Measurements from ENCODE around the gene OR2S2. TPM values are rescaled to one million over a fixed set of nuclear protein-coding genes. Genes with fewer than 3 reads are reported as not detected.
"Not testable (repeated sequence)": the region's sequence is repeated elsewhere in the genome, so short reads cannot be mapped to it uniquely, and the experiment has no call there.

Gene OR2S2
- total RNA-seq, 4 donors from 2014 or later = not detected

- Histone ChIP-seq H3K4me1 (no peaks in the 10 kb centered on the region), H3K36me3 (no peaks in the 10 kb centered on the region), H3K9me3 (no peaks in the 10 kb centered on the region), H3K4me3 (no peak overlapping the region), H3K27ac (no peak overlapping the region), H3K27me3 (no peaks in the 10 kb centered on the region)
- ATAC-seq (no peak), DNase-seq (no peak)
- TF ChIP-seq POLR2A (IDR thresholded peaks at IDR 0.05) (no peak), CTCF (IDR thresholded peaks at IDR 0.05 in 4 of 5, conservative IDR thresholded peaks at IDR 0.05 in 1 of 5) (no peak)
- in situ Hi-C loops (cut with MboI; ENCODE audit: low sequenced_read_pairs in 4 of 4) = no loop called here
- intact Hi-C loops (cut with DNase I; ENCODE audit: low total_unique reads) = no loop called here
Observed at GRCh38 chr9:35938474-35939356, 19.2 kb downstream of the OR2S2 start.

- in situ Hi-C loops (cut with MboI; ENCODE audit: low sequenced_read_pairs in 4 of 4) = no loop called here
- Histone ChIP-seq H3K27me3 (no peaks in the 10 kb centered on the region), H3K4me1 (no peaks in the 10 kb centered on the region), H3K9me3 (no peaks in the 10 kb centered on the region), H3K4me3 (no peak overlapping the region), H3K36me3 (no peaks in the 10 kb centered on the region), H3K27ac (no peak overlapping the region)
- no peak for ATAC-seq
- no peak for DNase-seq
- TF ChIP-seq POLR2A (IDR thresholded peaks at IDR 0.05) (no peak), CTCF (IDR thresholded peaks at IDR 0.05 in 4 of 5, conservative IDR thresholded peaks at IDR 0.05 in 1 of 5) (no peak)
- intact Hi-C loops (cut with DNase I; ENCODE audit: low total_unique reads) = no loop called here
Observed at GRCh38 chr9:35937227-35937626, 20.7 kb downstream of the OR2S2 start.

- no peak for ATAC-seq
- no peak for DNase-seq
- H3K9me3 ChIP-seq = no peaks in the 10 kb centered on the region
- no peak for TF ChIP-seq CTCF (IDR thresholded peaks at IDR 0.05 in 4 of 5, conservative IDR thresholded peaks at IDR 0.05 in 1 of 5)
- TF ChIP-seq POLR2A (IDR thresholded peaks at IDR 0.05) = no peak
- intact Hi-C loops (cut with DNase I; ENCODE audit: low total_unique reads) = no loop called here
- no peaks in the 10 kb centered on the region for H3K4me1 ChIP-seq
- no peaks in the 10 kb centered on the region for H3K27me3 ChIP-seq
- H3K36me3 ChIP-seq = no peaks in the 10 kb centered on the region
- in situ Hi-C loops (cut with MboI; ENCODE audit: low sequenced_read_pairs in 4 of 4) = no loop called here
- no peak overlapping the region for H3K4me3 ChIP-seq
- H3K27ac ChIP-seq = no peak overlapping the region
Observed at GRCh38 chr9:35935755-35936509, 22.0 kb downstream of the OR2S2 start.

GRCh38 chr9:35935261-35935660, 22.7 kb downstream of the OR2S2 start:
- Histone ChIP-seq H3K4me3 (no peak overlapping the region), H3K4me1 (no peaks in the 10 kb centered on the region), H3K27ac (no peak overlapping the region), H3K9me3 (no peaks in the 10 kb centered on the region), H3K27me3 (no peaks in the 10 kb centered on the region), H3K36me3 (no peaks in the 10 kb centered on the region)
- intact Hi-C loops (cut with DNase I; ENCODE audit: low total_unique reads) (no loop called here), in situ Hi-C loops (cut with MboI; ENCODE audit: low sequenced_read_pairs in 4 of 4) (no loop called here)
- ATAC-seq (no peak), DNase-seq (no peak)
- TF ChIP-seq CTCF (IDR thresholded peaks at IDR 0.05 in 4 of 5, conservative IDR thresholded peaks at IDR 0.05 in 1 of 5) (no peak), POLR2A (IDR thresholded peaks at IDR 0.05) (no peak)

GRCh38 chr9:35934069-35934468, 23.9 kb downstream of the OR2S2 start:
- H3K36me3 ChIP-seq; ATAC-seq; intact Hi-C loops (cut with DNase I; ENCODE audit: low total_unique reads): not testable (repeated sequence)

More at GRCh38 chr9:35934069-35934468, 23.9 kb downstream of the OR2S2 start:
- H3K27ac ChIP-seq; H3K27me3 ChIP-seq; H3K4me3 ChIP-seq; H3K9me3 ChIP-seq; in situ Hi-C loops (cut with MboI; ENCODE audit: low sequenced_read_pairs in 4 of 4); H3K4me1 ChIP-seq; DNase-seq: not testable (repeated sequence)

All from gastrocnemius medialis (tissue), 4 donors.